IMR-90 (cell line): ENCODE measurements around the gene IL37.

Experiments
- BHLHE40 ChIP-seq: fragments of 150-350 bp; IDR thresholded peaks from 2 replicates; pipeline ENCODE4 v1.6.1; 2016; ENCODE audit warnings: mild to moderate bottlenecking, low read depth, low read length
- CTCF ChIP-seq: conservative IDR thresholded peaks from 2 replicates; pipeline ENCODE4 v1.5.1; 2012; ENCODE audit warnings: mild to moderate bottlenecking, low read depth, low read length, improper control_type of control experiment
- ELK1 ChIP-seq: fragments of 150-350 bp; IDR thresholded peaks from 2 replicates; pipeline ENCODE4 v1.6.1; 2016; ENCODE audit warnings: low read depth, mild to moderate bottlenecking, low read length, moderate library complexity, borderline replicate concordance
- FOS ChIP-seq: fragments of 150-350 bp; IDR thresholded peaks from 2 replicates; pipeline ENCODE4 v1.6.1; 2016; ENCODE audit warnings: low read depth, low read length
- MAFK ChIP-seq: IDR thresholded peaks from 2 replicates; pipeline ENCODE4 v1.6.1; 2012; ENCODE audit warnings: low read depth, low read length, improper control_type of control experiment
- MAZ ChIP-seq: IDR thresholded peaks from 2 replicates; pipeline ENCODE4 v1.6.1; 2012; ENCODE audit warnings: low read depth, mild to moderate bottlenecking, low read length, improper control_type of control experiment, moderate library complexity, borderline replicate concordance
- MXI1 ChIP-seq: IDR thresholded peaks from 2 replicates; pipeline ENCODE4 v1.6.1; 2012; ENCODE audit warnings: low read depth, mild to moderate bottlenecking, low read length, moderate library complexity, borderline replicate concordance
- NFE2L2 ChIP-seq: fragments of 150-350 bp; IDR thresholded peaks from 2 replicates; pipeline ENCODE4 v1.6.1; 2016; ENCODE audit warnings: low read depth, mild to moderate bottlenecking, low read length
- POLR2A ChIP-seq: IDR thresholded peaks from 2 replicates; pipeline ENCODE4 v1.6.1; 2012; ENCODE audit warnings: mild to moderate bottlenecking, low read depth, low read length
- RAD21 ChIP-seq: IDR thresholded peaks from 2 replicates; pipeline ENCODE4 v1.6.1; 2012; ENCODE audit warnings: low read length, improper control_type of control experiment
- RCOR1 ChIP-seq: IDR thresholded peaks from 2 replicates; pipeline ENCODE4 v1.6.1; 2012; ENCODE audit warnings: mild to moderate bottlenecking, low read length, improper control_type of control experiment; ENCODE audit not compliant: insufficient replicate concordance
- RFX5 ChIP-seq: IDR thresholded peaks from 2 replicates; pipeline ENCODE4 v1.8.0; 2012; ENCODE audit warnings: low read depth, mild to moderate bottlenecking, low read length, moderate library complexity
- SMC3 ChIP-seq: fragments of 150-350 bp; IDR thresholded peaks from 2 replicates; pipeline ENCODE4 v1.6.1; 2016; ENCODE audit warnings: low read depth, mild to moderate bottlenecking, antibody characterized with exemption, low read length, moderate library complexity
- USF2 ChIP-seq: fragments of 150-350 bp; IDR thresholded peaks from 2 replicates; pipeline ENCODE4 v1.6.1; 2017; ENCODE audit warnings: mild to moderate bottlenecking, antibody characterized with exemption, low read length, low read depth

GRCh38 chr2:112923967-112924338 is 13.0 kb downstream of the IL37 start:
- TF ChIP-seq POLR2A, result no peak
- TF ChIP-seq CTCF, result no peak
- no peak for TF ChIP-seq BHLHE40
- TF ChIP-seq ELK1, result no peak
- no peak for TF ChIP-seq RCOR1
- no peak for TF ChIP-seq NFE2L2
- TF ChIP-seq MAFK, result no peak
- no peak for TF ChIP-seq MXI1
- TF ChIP-seq SMC3, result no peak
- no peak for TF ChIP-seq RAD21
- no peak for TF ChIP-seq RFX5
- no peak for TF ChIP-seq FOS
- no peak for TF ChIP-seq USF2
- no peak for TF ChIP-seq MAZ
